ENCODE results near the gene SHISAL2B.

The SHISAL2B gene

GRCh38 chr5:64765804-64766504 lies 75.7 kb downstream of the SHISAL2B start:
- peaks cover 55% of the 10 kb centered on the region for H3K79me2 ChIP-seq
- no peak overlapping the region for H3K9ac ChIP-seq
- no peak overlapping the region for H2AFZ ChIP-seq
- no peak for TF ChIP-seq CTCF (IDR thresholded peaks at IDR 0.05)
- no peak overlapping the region for H3K27ac ChIP-seq
- no peak overlapping the region for H3K4me2 ChIP-seq (ENCODE audit: low read length)
- H3K9me3 ChIP-seq (ENCODE audit: control insufficient read depth, low read length) = no peaks in the 10 kb centered on the region
- peaks cover 14% of the 10 kb centered on the region for H3K4me1 ChIP-seq
- H3K36me3 ChIP-seq (ENCODE audit: control insufficient read depth, insufficient read depth, low read length) = no peaks in the 10 kb centered on the region
- H3K27me3 ChIP-seq (ENCODE audit: control insufficient read depth, insufficient read depth, low read length) = no peaks in the 10 kb centered on the region
- no peak overlapping the region for H3K4me3 ChIP-seq (ENCODE audit: low read depth, low read length)

DNA sequence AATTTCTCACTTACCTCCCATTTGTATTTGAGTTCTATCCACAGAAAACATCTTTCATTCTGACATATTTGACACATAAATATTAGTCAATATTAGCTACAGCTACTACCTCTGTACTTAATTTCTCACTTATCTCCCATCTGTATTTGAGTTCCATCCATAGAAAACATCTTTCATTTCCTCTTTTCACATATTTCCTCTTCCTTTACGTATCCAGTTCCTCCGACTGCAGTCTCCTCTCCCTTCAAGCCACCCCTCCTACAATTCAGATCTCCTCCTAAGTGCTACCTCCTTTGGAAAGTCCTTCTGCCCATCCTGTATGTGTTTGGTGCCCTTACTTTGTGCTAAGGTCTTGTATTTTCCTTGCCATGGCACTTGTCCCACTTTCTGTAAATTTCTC lies 76.6 kb downstream of the SHISAL2B start:
- TF ChIP-seq CTCF (IDR thresholded peaks at IDR 0.05) = no peak
- H3K27ac ChIP-seq = no peak overlapping the region
- H3K36me3 ChIP-seq (ENCODE audit: control insufficient read depth, insufficient read depth, low read length) = no peaks in the 10 kb centered on the region
- H3K9ac ChIP-seq = no peak overlapping the region
- peak overlapping the region; percentile 5 for H3K4me2 ChIP-seq (ENCODE audit: low read length)
- peaks cover 14% of the 10 kb centered on the region for H3K4me1 ChIP-seq
- no peak overlapping the region for H2AFZ ChIP-seq
- no peaks in the 10 kb centered on the region for H3K9me3 ChIP-seq (ENCODE audit: control insufficient read depth, low read length)
- H3K27me3 ChIP-seq (ENCODE audit: control insufficient read depth, insufficient read depth, low read length) = no peaks in the 10 kb centered on the region
- peaks cover 59% of the 10 kb centered on the region for H3K79me2 ChIP-seq
- peak overlapping the region; percentile 80 for H3K4me3 ChIP-seq (ENCODE audit: low read depth, low read length)
